OCI-LY7 (cell line): ENCODE data around the gene ABR. TPM values are rescaled to one million over a fixed set of nuclear protein-coding genes. Genes with fewer than 3 reads are reported as not detected.

Source experiments
- BruUV-seq: library from RNA; stranded (reverse); fragments of 400-500 nt; replicated peaks from 2 replicates; lab custom pipeline; 2021; lab: Mats Ljungman, UMichigan
- CTCF ChIA-PET: fragments of 300-600 bp; sonication (Branson Sonifier 250); formaldehyde crosslinking; loops from one replicate; lab custom pipeline; 2022; ENCODE audit warnings: antibody characterized with exemption; ENCODE audit not compliant: unreplicated experiment; lab: Charles Lee
- POLR2A ChIA-PET: fragments of 300-600 bp; sonication (Branson Sonifier 250); formaldehyde crosslinking; loops from one replicate; lab custom pipeline; 2022; ENCODE audit warnings: antibody characterized with exemption; lab: Charles Lee
- DNase-seq: peaks from one replicate; pipeline ENCODE4 v3.0.0-alpha.2; 2015; ENCODE audit warnings: low spot score
- H2AFZ ChIP-seq: fragments of 200-600 bp; sonication (generic), shearing (Covaris generic); 2 replicates; pipeline ENCODE4 v1.6.1; 2014; ENCODE audit warnings: mild to moderate bottlenecking, antibody characterized with exemption, low read length, moderate library complexity
- H3K27ac ChIP-seq: fragments of 200-600 bp; sonication (generic); 2 replicates; pipeline ENCODE4 v1.5.1; 2014; ENCODE audit warnings: mixed run types, low read depth, mild to moderate bottlenecking, moderate library complexity, low read length, inconsistent platforms; ENCODE audit not compliant: poor library complexity, severe bottlenecking
- H3K36me3 ChIP-seq: fragments of 200-600 bp; sonication (generic); 2 replicates; pipeline ENCODE4 v1.6.1; 2014; ENCODE audit warnings: mild to moderate bottlenecking, antibody characterized with exemption, low read length, moderate library complexity, mixed read lengths; ENCODE audit not compliant: insufficient read depth
- H3K4me1 ChIP-seq: fragments of 200-600 bp; sonication (generic); 2 replicates; pipeline ENCODE4 v1.5.1; 2014; ENCODE audit warnings: mild to moderate bottlenecking, low read length; ENCODE audit not compliant: insufficient read depth, poor library complexity, severe bottlenecking
- H3K4me2 ChIP-seq: fragments of 200-600 bp; sonication (generic); 2 replicates; pipeline ENCODE4 v1.6.1; 2014; ENCODE audit warnings: mild to moderate bottlenecking, low read length
- H3K4me3 ChIP-seq: fragments of 200-600 bp; sonication (generic); 2 replicates; pipeline ENCODE4 v1.5.1; 2014; ENCODE audit warnings: mild to moderate bottlenecking, low read depth, low read length; ENCODE audit not compliant: poor library complexity, severe bottlenecking
- H3K79me2 ChIP-seq: fragments of 200-600 bp; sonication (generic); 2 replicates; pipeline ENCODE4 v1.6.1; 2016; ENCODE audit warnings: low read depth, mild to moderate bottlenecking, low read length, moderate library complexity, mixed read lengths; ENCODE audit not compliant: insufficient read depth
- H3K9me2 ChIP-seq: fragments of 200-600 bp; sonication (generic); 2 replicates; pipeline ENCODE4 v1.6.1; 2016; ENCODE audit warnings: mild to moderate bottlenecking, low read length, mixed read lengths; ENCODE audit not compliant: insufficient read depth
- H3K9me3 ChIP-seq: fragments of 200-600 bp; sonication (generic); 2 replicates; pipeline ENCODE4 v1.6.1; 2014; ENCODE audit warnings: mild to moderate bottlenecking, mixed run types, low read length, mixed read lengths
- H4K20me1 ChIP-seq: fragments of 200-600 bp; sonication (generic); 2 replicates; pipeline ENCODE4 v1.6.1; 2014; ENCODE audit warnings: mild to moderate bottlenecking, antibody characterized with exemption, low read length, moderate library complexity, mixed read lengths; ENCODE audit not compliant: insufficient read depth
- CTCF ChIP-seq: fragments of 200-600 bp; sonication (generic); conservative IDR thresholded peaks from 2 replicates; pipeline ENCODE4 v1.5.1; 2014; ENCODE audit warnings: mild to moderate bottlenecking, antibody characterized with exemption, low read length, moderate library complexity, mixed read lengths
- EZH2phosphoT487 ChIP-seq: fragments of 200-600 bp; sonication (generic); IDR thresholded peaks from 2 replicates; pipeline ENCODE4 v1.6.1; 2018; ENCODE audit warnings: low read depth, borderline replicate concordance, mild to moderate bottlenecking, mixed run types, antibody characterized with exemption, low read length, moderate library complexity, mixed read lengths
- intact Hi-C: fragments of 100-400 bp; cut with micrococcal nuclease; formaldehyde crosslinking; loops from one replicate; pipeline ENCODE4 v1.10.0; 2022; ENCODE audit not compliant: unreplicated experiment
- total RNA-seq, 2 experiments: library from RNA; depleted of rRNA in 1 of 2; stranded (reverse); fragments of >200 nt in 1 of 2; shearing (Covaris generic) in 1 of 2; gene quantifications; 2 replicates each; pipeline ENCODE4 v1.2.3, GENCODE V29; 2014 to 2022

The ABR gene
- total RNA-seq, 2 experiments from 2014 or later: 164 to 181 TPM

- intact Hi-C loops: loop anchor here (1.0 to 2.0 kb wide), 4 partner anchors 13 to 106 kb away; no protein-coding TSS in a partner anchor
- no peaks in the 10 kb centered on the region for H3K9me3 ChIP-seq
- POLR2A ChIA-PET: interaction anchor here (2.0 to 5.0 kb wide), 5 partner anchors 8 to 47 kb away, joined by 6 to 57 read pairs (median 13); no protein-coding TSS in a partner anchor
- peak overlapping the region; percentile 86 for H3K27ac ChIP-seq
- H4K20me1 ChIP-seq: peaks cover 21% of the 10 kb centered on the region; the same call in 1 of the 2 replicates
- H2AFZ ChIP-seq: no peak overlapping the region
- peaks cover 44% of the 10 kb centered on the region for H3K79me2 ChIP-seq
- H3K9me2 ChIP-seq: no peaks in the 10 kb centered on the region
- H3K4me1 ChIP-seq: peaks cover 36% of the 10 kb centered on the region
- DNase-seq: no peak
- H3K36me3 ChIP-seq: peaks cover 39% of the 10 kb centered on the region
- H3K4me2 ChIP-seq: peak overlapping the region; percentile 98
- no TSS peak for BruUV-seq
- CTCF ChIA-PET: interaction anchor here (0.9 to 2.8 kb wide), 2 partner anchors 12 to 28 kb away, joined by 3 to 7 read pairs; no protein-coding TSS in a partner anchor
- peak overlapping the region; percentile 88 for H3K4me3 ChIP-seq
- no peak for TF ChIP-seq CTCF
- no peak for TF ChIP-seq EZH2phosphoT487
Observed at GRCh38 chr17:1228781-1229348, 49.1 kb upstream of the ABR start.

- H3K4me1 ChIP-seq: peaks cover 36% of the 10 kb centered on the region
- H2AFZ ChIP-seq: no peak overlapping the region
- no TSS peak for BruUV-seq
- H4K20me1 ChIP-seq: peaks cover 21% of the 10 kb centered on the region; the same call in 1 of the 2 replicates
- H3K9me2 ChIP-seq: no peaks in the 10 kb centered on the region
- TF ChIP-seq CTCF: no peak
- TF ChIP-seq EZH2phosphoT487: no peak
- intact Hi-C loops: loop anchor here (1.0 to 2.0 kb wide), 4 partner anchors 12 to 105 kb away; no protein-coding TSS in a partner anchor
- H3K27ac ChIP-seq: peak overlapping the region; percentile 86
- peak; percentile 90 for DNase-seq
- ChIA-PET CTCF (interaction anchor here (0.6 to 2.8 kb wide), 7 partner anchors 11 to 172 kb away, joined by 3 to 7 read pairs (median 3); no protein-coding TSS in a partner anchor), POLR2A (interaction anchor here (0.6 to 5.0 kb wide), 7 partner anchors 7 to 94 kb away, joined by 3 to 57 read pairs (median 10); no protein-coding TSS in a partner anchor)
- peak overlapping the region; percentile 88 for H3K4me3 ChIP-seq
- peaks cover 43% of the 10 kb centered on the region for H3K36me3 ChIP-seq
- no peaks in the 10 kb centered on the region for H3K9me3 ChIP-seq
- peak overlapping the region; percentile 98 for H3K4me2 ChIP-seq
- H3K79me2 ChIP-seq: peaks cover 52% of the 10 kb centered on the region
Observed at GRCh38 chr17:1227917-1228780, 48.4 kb upstream of the ABR start.
